Measurements from ENCODE around the gene CHRNE.
A peak's percentile ranks its signal among the peaks of the same experiment; 100 is the strongest.
"Not testable (repeated sequence)": the region's sequence is repeated elsewhere in the genome, so short reads cannot be mapped to it uniquely, and the experiment has no call there.

Gene CHRNE

DNA sequence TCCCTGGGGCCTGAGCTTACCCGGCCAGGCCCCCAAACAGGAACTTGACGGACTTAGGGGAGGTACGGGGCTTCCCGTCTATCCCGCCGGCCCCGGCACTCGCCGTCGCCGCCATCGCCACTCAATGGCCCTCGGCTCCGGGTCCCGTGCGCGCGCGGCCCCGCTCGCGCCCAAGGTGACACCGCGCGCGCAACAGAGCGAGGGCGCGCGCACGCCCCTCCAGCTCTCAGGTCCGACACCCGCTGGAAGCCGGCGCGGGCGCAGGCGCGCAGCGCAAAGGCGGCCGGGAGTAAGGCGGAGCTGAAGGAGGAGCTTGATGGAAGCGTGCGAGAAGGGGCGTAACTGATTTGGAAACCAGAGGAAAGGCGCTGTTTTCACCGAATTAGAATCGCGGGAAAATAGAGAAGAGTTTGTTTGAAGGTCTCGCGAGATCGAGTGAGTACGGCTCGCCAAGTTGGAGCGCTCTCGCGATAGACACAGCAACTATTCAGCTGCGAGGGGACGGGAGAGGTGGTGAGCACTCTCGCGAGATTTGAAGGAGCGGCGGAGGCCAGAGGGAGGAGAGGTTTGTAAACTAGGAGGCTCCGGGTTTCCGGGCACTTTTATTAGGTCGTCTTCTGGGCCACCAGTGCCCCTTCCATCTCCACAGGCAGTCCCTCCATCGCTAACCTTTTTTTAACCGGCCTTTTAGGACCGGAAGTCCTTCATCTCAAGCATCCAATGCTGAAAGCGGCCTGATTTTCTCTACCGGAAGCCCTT lies 37.1 kb upstream of the CHRNE start, which contains the start of the genes RNF167 and SLC25A11:
Gene RNF167 (plus strand): TSS at position 473 of the 759 bp plus-strand sequence. CDS start 642 bp downstream, outside the sequence.
Gene SLC25A11 (minus strand): TSS at position 251 of the 759 bp plus-strand sequence. CDS start 136 bp downstream, at position 115.
- DNase-seq (ENCODE audit: low read depth), result peak; percentile 100

DNA sequence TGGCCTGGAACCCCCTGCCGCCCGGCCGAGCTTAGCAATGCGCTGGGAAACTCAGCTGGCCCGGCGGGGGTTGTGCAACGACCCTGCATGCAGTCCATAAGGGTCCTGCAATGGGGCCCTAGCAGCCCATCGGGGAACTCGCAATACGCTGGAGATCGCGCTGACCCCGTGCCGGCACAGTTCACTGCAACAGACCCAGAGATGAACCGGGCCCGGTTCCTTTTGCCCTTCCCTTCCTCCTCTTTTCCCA lies 36.6 kb upstream of the CHRNE start:
- DNase-seq (ENCODE audit: low read depth), result no peak

DNA sequence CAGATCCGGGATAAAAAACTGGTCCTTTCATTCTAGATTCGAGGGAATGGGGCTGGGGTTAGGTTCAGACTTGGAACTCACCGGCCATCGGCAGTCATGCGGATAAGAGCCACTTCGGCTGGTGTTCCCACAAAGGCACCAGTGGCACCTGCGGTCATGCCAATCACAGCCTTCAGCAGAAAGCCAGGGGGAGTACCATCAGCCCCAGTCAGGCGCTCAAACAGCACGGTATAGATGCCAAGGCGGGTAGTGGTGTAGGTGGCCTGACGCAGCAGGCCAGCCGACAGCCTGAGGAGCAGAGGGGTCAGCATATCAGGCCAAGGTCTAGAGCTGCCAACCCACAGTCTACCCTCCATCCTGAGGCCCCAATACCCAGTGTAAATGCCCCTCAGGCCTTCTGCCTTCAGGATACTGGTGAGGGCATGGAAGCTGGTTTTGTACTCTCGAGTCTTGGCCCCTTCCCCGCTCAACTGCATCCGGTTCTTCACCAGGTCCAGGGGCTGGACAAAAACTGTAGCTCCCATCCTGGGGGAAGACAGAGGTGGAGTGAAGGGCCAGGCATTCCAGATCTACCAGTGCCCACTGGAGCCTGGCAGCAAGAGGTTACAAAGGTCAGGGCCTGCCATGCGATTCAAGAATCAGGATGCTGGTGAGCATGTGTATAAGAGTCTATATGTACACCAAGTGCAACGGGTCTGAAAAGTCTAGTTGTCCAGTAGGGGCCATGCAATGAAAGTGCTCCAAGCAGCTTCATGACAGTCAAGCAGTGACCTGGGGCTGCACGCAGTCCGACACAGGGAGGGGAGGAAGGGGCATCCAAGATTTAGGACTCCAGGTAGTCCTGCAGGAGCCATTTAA lies 36.0 kb upstream of the CHRNE start:
- peak; percentile 44 for DNase-seq (ENCODE audit: low read depth)

DNA sequence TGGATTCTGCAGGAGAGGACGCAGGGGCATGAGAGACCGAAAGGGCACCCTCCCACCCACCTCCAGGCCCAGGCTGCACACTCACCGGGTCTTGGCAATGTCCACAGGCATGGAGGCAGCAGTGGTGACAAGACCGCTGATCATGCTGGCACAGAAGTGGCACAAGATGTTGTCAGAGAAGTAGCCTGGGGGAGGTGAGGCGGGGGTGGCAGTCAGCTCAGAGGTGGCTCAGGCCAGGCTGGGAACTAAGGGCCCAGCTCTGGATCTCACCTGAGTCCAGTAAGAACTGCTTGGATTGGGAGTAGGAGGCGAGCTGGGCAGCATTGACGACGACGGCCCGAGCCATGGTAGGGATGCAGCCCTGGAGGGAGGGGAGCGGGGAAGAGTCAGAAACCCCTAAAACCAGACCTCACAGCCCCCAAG lies 35.2 kb upstream of the CHRNE start:
- DNase-seq (ENCODE audit: low read depth), result no peak

DNA sequence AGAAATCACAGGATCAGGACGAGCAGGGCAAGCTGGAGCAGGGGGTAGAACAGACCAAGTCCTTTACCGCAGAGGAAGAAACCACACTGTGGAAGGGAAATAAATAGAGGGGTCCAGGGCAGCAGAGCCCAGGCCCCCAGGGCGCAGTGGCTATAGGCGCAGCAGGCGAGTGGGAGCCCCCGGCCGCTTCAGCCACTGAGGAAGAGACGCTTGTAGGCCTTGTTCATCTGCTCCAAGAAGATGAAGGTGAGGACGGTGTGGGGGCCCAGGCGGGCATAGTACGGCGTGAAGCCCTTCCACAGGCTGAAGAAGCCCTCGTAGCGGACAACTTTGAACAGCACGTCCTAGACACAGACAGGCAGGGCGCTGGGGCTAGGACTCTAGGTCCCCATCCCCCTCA lies 34.7 kb upstream of the CHRNE start:
- DNase-seq (ENCODE audit: low read depth), result no peak

DNA sequence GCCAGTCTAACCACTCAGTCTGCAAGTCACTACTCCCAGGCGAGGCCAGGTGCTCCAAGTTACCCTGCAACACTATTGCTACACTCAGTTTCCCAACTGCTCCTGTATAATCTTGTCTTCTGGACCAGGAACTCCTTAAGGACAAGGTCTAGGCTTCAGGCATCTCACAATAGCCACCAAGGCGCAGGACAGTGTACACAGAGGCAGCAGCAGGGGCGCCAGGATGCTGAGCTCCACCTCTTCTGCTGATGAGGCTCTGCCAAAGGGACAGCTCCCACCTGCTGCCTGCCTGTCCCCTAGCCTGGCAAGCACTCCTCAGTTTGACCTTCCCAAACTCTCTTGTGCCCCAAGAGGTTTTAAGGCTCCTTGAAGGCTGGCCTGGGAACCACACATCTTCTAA lies 33.5 kb upstream of the CHRNE start:
- no peak for DNase-seq (ENCODE audit: low read depth)

DNA sequence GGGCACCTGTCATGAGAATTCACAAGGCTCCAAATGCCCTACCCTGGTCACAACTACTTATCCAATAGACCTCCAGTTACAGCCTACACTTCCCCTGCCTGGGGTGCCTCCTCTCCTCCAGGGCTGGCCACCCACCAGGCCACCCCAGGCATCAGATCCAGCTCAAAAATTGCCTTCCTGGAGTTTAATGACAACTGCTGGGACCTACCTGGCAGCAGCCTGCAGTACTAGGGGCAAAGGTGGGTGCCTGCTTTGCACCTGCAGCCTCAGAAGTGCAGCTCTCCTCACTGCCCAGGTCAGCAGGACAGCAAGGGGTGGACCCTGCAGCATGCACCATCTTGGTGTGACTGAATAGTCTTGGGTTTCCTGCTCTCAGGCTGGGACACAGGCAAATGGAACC lies 32.8 kb upstream of the CHRNE start:
- DNase-seq (ENCODE audit: low read depth), result no peak

DNA sequence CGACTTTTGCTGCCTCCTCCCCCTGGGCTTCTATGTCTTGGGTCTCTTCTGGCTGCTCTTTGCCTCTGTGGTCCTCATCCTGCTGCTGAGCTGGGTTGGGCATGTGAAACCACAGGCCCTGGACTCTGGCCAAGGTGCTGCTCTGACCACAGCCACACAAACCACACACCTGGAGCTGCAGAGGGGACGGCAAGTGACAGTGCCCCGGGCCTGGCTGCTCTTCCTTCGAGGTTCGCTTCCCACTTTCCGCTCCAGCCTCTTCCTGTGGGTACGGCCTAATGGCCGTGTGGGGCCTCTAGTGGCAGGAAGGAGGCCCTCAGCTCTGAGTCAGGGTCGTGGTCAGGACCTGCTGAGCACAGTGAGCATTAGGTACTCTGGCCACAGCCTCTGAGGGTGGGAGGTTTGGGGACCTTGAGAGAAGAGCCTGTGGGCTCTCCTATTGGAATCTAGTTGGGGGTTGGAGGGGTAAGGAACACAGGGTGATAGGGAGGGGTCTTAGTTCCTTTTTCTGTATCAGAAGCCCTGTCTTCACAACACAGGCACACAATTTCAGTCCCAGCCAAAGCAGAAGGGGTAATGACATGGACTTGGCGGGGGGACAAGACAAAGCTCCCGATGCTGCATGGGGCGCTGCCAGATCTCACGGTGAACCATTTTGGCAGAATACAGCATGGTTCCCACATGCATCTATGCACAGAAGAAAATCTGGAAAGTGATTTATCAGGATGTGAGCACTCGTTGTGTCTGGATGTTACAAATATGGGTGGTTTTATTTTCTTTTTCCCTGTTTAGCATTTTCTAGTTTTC lies 31.5 kb upstream of the CHRNE start:
- peak; percentile 74 for DNase-seq (ENCODE audit: low read depth)

DNA sequence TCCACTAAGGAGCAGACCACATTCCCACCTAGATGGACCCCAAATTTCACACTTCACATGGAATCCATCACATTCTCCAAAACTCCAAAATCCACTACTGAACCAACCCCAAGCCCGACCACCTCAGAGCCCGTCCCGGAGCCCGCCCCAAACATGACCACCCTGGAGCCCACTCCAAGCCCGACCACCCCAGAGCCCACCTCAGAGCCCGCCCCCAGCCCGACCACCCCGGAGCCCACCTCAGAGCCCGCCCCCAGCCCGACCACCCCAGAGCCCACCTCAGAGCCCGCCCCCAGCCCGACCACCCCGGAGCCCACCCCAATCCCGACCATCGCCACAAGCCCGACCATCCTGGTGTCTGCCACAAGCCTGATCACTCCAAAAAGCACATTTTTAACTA lies 30.7 kb upstream of the CHRNE start:
- DNase-seq (ENCODE audit: low read depth), result no peak

DNA sequence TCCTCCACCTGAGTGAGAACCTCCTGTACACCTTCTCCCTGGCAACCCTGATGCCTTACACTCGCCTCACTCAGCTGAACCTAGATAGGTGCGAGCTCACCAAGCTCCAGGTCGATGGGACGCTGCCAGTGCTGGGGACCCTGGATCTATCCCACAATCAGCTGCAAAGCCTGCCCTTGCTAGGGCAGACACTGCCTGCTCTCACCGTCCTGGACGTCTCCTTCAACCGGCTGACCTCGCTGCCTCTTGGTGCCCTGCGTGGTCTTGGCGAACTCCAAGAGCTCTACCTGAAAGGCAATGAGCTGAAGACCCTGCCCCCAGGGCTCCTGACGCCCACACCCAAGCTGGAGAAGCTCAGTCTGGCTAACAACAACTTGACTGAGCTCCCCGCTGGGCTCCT lies 29.9 kb upstream of the CHRNE start:
- no peak for DNase-seq (ENCODE audit: low read depth)

DNA sequence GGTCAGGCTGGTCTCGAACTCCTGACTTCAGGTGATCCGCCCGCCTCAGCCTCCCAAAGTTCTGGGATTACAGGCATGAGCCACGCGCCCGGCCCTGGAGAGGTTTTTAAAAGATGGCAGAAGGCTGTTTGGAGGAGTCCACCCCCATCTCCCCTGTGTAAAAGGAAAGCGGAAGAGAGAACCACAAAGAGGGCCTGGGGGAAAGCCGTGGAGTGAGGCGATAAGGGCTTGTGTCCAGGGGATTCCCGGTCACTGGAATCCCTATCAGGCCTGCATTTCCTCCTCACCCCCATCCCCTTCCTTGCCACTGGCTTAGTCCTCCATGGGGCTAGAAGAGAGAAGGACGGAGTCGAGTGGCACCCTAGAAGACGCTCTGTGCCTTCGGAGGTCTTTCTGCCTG lies 29.1 kb upstream of the CHRNE start, which contains the start of gene GP1BA:
Gene GP1BA (plus strand): TSS at position 315 of the 400 bp plus-strand sequence. CDS start 328 bp downstream, outside the sequence.
- DNase-seq (ENCODE audit: low read depth), result no peak

DNA sequence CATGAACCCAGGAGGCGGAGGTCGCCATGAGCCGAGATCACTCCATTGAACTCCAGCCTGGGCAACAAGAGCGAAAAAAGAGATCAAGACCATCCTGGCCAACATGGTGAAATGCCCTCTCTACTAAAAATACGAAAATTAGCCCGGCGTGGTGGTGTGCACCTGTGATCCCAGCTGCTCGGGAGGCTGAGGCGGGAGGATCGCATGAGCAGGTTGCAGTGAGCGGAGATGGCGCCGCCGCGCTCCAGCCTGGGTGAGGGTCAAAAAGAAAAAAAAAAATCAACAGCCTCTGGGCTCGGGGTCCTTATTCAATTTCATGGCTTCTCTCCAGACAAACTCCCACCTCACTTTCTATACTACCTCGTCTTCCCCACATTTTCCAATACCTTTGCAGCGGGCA lies 26.0 kb upstream of the CHRNE start:
- no peak for DNase-seq (ENCODE audit: low read depth)

DNA sequence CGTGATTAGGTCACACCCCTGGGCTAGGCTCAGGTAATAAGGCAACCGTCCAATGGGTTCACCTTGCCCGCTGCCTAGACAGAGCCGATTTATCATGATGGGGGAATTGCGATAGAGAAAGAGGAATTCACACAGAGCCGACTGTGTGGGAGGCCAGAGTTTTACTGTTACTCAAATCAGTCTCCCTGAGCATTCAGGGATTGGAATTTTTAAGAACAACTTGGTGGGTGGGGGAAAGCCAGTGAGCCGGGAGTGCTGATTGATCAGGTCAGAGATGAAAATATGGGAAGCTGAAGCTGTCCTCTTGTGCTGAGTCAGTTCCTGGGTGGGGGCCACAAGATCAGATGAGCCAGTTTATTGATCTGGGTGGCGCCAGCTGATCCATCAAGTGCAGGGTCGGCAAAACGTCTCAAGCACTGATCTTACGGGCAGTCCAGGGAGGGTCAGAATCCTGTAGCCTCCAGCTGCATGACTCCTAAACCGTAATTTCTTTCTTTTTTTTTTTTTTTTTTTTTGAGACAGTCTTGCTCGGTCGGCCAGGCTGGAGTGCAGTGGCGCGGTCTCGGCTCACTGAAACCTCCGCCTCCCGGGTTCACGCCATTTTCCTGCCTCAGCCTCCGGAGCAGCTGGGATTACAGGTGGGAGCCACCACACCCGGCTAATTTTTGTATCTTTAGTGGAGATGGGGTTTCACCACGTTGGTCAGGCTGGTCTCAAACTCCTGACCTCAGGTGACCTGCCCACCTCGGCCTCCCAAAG lies 23.9 kb upstream of the CHRNE start:
- not testable (repeated sequence) for DNase-seq (ENCODE audit: low read depth)

DNA sequence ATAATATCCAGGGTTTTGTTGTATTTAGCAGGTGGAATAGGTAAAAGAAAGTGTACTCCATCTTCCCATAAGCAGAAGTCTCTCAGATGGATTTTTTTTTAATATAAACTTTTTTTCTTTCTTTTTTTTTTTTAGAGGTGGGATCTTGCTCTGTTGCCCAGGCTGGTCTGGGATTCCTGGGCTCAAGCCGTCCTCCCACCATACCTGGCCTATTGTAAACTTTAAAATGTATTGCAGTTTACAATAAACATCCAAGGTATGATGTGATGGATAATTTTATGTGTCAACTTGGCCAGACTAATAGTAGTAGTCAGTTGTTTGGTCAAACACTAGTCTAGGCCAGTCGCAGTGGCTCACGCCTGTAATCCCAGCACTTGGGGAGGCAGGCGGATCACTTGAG lies 18.4 kb upstream of the CHRNE start:
- DNase-seq (ENCODE audit: low read depth), result no peak

DNA sequence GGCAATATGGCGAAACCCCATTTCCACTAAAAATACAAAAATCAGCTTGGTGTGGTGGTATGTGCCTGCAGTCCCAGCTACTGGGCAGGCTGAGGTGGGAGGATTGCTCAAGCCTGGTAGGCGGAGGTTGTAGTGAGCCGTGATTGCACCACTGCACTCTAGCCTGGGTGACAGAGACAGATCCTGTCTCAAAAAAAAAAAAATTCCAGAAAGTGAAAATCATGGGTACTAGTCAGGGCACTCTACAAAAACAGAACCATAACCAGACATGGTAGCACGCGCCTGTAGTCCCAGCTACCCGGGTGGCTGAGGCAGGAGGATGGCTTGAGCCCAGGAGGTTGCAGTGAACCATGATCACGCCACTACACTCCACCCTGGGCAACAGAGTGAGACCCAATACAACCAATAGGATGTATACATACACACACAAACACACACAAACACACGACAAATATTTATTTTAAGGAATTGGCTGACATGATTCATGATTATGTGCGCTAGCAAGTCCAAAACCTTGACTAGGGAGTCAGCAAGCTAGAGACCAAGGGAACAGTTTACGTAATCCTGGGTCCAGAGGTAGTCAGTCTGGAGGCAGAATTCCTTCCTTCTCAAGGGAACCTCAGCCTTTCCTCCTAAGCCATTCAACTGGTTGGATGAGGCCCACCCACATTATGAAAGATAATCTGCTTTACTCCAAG lies 17.6 kb upstream of the CHRNE start:
- DNase-seq (ENCODE audit: low read depth), result no peak

DNA sequence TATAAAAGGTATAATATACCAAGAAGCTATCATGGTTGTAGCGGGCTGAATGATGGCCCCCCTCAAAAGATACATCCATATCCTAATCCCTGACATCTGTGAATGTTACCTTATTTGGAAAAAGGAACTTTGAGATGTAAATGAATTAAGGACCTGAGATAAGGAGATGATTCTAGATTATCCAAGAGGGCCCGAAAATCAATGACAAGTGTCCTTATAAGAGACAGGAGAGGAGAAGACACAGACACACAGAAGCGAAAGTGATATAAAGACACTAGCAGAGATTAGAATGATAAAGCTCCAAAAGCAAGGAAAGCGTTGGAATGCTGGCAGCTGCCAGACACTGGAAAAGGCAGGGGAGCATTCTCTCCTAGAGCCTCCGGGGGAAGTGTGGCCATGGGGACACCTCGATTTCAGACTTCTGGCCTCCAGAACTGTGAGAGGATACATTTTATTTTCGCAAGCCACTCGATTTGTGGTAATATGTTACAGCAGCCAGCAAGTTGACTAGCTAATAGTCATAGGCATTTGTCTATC lies 16.7 kb upstream of the CHRNE start:
- no peak for DNase-seq (ENCODE audit: low read depth)

DNA sequence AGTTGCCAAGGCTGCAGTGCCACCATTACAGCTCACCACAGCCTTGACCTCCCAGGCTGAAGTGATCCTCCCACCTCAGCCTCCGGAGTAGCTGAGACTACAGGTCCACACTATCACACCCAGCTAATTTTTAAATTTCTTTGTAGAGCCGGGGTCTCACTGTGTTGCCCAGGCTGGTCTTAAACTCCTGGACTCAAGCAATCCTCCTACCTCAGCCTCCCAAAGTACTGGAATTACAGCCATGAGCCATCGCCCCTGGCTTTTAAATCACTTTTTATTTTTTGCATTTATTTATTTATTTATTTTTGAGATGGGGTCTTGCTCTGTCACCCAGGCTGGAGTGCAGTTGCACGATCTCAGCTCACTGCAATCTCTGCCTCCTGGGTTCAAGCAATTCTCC lies 11.7 kb upstream of the CHRNE start:
- not testable (repeated sequence) for DNase-seq (ENCODE audit: low read depth)

DNA sequence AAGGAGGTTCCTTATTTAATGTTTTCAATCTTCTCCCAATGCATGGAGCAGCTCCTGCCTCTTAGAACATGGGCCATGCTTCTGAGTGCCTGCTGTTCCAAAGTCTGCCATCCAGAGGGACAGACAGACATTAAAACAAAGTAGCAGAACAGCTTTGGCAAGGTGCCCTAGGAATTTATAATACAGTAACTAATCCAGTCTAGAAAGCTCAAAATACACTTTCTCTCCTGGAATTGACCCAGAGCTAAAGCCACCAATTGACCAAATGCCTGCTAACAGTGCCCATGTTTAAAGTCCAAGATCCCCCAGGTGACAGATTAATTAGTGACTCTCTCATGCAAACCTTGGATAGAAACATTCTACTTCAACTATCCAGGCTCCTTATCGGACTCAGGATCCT lies 11.1 kb upstream of the CHRNE start:
- DNase-seq (ENCODE audit: low read depth), result peak; percentile 35

DNA sequence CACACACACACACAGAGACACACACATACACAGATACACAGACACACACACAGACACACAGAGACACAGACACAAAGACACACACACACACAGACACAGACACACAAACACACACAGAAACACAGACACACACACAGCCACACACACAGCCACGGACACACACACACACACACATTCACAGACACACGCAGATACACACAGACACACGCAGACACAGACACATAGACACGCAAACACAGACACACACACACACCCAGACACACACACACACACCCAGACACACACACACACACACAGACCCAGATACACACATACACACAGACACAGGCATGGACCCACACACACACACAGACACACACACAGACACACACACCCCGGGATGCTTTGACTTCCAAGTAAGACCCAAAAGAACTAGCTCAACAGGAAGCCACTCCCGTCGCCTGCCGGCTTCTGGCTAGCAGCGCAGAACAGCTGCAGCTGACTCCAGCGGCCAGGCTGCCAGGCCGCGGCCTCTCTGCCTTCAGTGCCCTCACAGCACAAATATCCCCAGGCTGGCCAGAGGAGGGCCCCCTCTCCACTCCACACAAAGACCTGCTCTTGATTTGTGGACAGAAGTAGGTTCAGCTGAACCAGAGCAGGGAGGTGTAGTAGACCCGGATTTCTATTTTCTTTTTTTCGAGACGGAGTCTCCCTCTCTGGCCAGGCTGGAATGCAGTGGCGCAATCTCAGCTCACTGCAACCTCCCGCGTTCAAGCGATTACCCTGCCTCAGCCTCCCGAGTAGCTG lies 6.0 kb upstream of the CHRNE start:
- peak; percentile 92 for DNase-seq (ENCODE audit: low read depth)

DNA sequence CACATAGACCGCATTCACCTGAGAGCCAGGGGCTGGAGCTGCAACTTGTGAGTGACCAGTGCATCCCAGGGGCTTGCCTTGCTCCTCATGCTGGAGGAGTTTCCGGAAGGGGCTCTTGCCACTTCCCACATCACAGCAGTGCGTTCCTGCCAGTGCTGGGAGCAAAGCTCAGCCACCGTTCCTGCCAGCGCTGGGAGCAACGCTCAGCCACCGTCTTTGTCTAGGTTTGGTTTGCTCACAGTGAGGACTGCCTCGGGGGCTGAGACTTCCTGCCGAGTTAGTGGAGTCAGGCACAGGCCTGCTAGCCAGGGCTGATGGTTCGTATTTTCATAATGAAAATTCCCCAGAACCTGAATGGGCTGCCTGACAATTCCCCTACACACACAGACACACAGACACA lies 5.4 kb upstream of the CHRNE start:
- DNase-seq (ENCODE audit: low read depth), result peak; percentile 59

Data from ELR (cell line).